GM04503 (cell line): ENCODE data around the gene SRRM2.
A peak's percentile ranks its signal among the peaks of the same experiment; 100 is the strongest.

Experiments used
- DNase-seq: peaks from one replicate; pipeline ENCODE4 v3.0.0-alpha.2; 2012; ENCODE audit warnings: low read depth

Gene SRRM2

GRCh38 chr16:2752035-2752849 lies at the start of gene SRRM2:
Gene SRRM2, plus strand, starts transcription at chr16:2752638. Its CDS starts 3,727 bp downstream, at chr16:2756365.
- DNase-seq = peak; percentile 77

GRCh38 chr16:2702871-2703745 lies 49.3 kb upstream of the SRRM2 start:
- DNase-seq = no peak

GRCh38 chr16:2704166-2704982 lies 48.1 kb upstream of the SRRM2 start:
- no peak for DNase-seq

- DNase-seq = no peak
These were observed 47.5 kb upstream of the SRRM2 start for GRCh38 chr16:2704983-2705275.

- DNase-seq = no peak
These were observed 47.1 kb upstream of the SRRM2 start for GRCh38 chr16:2705351-2705750.

GRCh38 chr16:2706085-2706484 lies 46.4 kb upstream of the SRRM2 start:
- DNase-seq = no peak

GRCh38 chr16:2706611-2707311 lies 45.7 kb upstream of the SRRM2 start:
- no peak for DNase-seq

GRCh38 chr16:2707368-2708289 lies 44.8 kb upstream of the SRRM2 start:
- no peak for DNase-seq

- DNase-seq = no peak
These were observed 44.2 kb upstream of the SRRM2 start for GRCh38 chr16:2708290-2708639.

- DNase-seq = no peak
These were observed 43.4 kb upstream of the SRRM2 start for GRCh38 chr16:2708955-2709587.

GRCh38 chr16:2709588-2709984 lies 42.9 kb upstream of the SRRM2 start:
- no peak for DNase-seq

- DNase-seq = no peak
These were observed 42.3 kb upstream of the SRRM2 start for GRCh38 chr16:2710021-2710710.

GRCh38 chr16:2710711-2711231 lies 41.7 kb upstream of the SRRM2 start:
- no peak for DNase-seq

GRCh38 chr16:2711370-2712062 lies 40.9 kb upstream of the SRRM2 start:
- no peak for DNase-seq

GRCh38 chr16:2712063-2712441 lies 40.4 kb upstream of the SRRM2 start:
- DNase-seq = no peak

- no peak for DNase-seq
These were observed 39.9 kb upstream of the SRRM2 start for GRCh38 chr16:2712546-2712945.

GRCh38 chr16:2713523-2713922 lies 38.9 kb upstream of the SRRM2 start:
- DNase-seq = no peak

GRCh38 chr16:2713985-2714774 lies 38.3 kb upstream of the SRRM2 start:
- DNase-seq = no peak
